ENCODE measurements around the gene CFAP73. TPM values are rescaled to one million over a fixed set of nuclear protein-coding genes. Genes with fewer than 3 reads are reported as not detected.
A peak's percentile ranks its signal among the peaks of the same experiment; 100 is the strongest.

CFAP73 gene
- polyA plus RNA-seq, 1 of the 3 experiments (the other 2 are of a cell fraction), result not detected

DNA sequence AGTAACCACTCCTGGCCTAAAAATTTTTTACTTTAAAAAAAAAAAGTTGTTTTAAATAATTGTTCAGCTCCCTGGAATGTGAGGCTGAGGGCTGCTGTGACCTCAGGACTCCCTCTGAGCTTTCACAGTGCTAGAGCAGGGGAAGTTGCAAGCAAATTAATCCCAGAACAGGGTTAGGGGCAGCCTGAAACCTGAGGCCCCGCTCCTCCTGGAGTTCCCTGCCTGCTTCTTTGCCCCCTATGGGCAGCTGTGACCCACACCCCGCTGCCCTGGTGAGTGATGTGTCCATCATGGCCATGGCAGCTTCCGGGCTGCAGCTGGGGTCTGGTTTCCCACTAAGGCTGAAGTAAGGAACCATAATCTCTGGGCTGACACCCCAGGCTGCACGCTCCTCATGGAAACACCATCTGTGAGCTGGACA, 45.5 kb downstream of the CFAP73 start:
- peaks cover 9 to 28% of the 10 kb centered on the region in 2 experiments; a peak in 3 of 4 replicates for H3K4me1 ChIP-seq (ENCODE audit: control insufficient read depth in 1 of 2, insufficient read depth in 2 of 2, low read depth in 1 of 2, low read length in 1 of 2)
- H3K9me3 ChIP-seq, result no peaks in the 10 kb centered on the region
- no peak overlapping the region for H3K4me3 ChIP-seq (ENCODE audit: low read depth in 2 of 2, low read length in 1 of 2)
- ChIA-PET CTCF (interaction anchor here (0.6 to 4.5 kb wide), 6 partner anchors 8 to 278 kb away, joined by 3 to 42 read pairs (median 4); partner anchors contain the start of genes PLBD2, RITA1 and SDSL), POLR2A (interaction anchor here (0.7 kb wide), 1 partner anchor 65 kb away, joined by 6 read pairs; no protein-coding TSS in a partner anchor)
- H2AFZ ChIP-seq (ENCODE audit: low read depth), result 0 out of 2 replicates have a peak overlapping the region, but pooled peaks have one; percentile 24
- H4K20me1 ChIP-seq (ENCODE audit: insufficient read depth), result no peaks in the 10 kb centered on the region
- H3F3A ChIP-seq (replicated peaks; ENCODE audit: insufficient read depth), result peaks cover 32% of the 10 kb centered on the region
- H3K79me2 ChIP-seq (ENCODE audit: insufficient read depth), result peaks cover 3% of the 10 kb centered on the region; the same call in 1 of the 2 replicates
- peak overlapping the region; percentile 71 for H3K4me2 ChIP-seq
- no peaks in the 10 kb centered on the region for H3K9me2 ChIP-seq
- TF ChIP-seq FOXJ3 (CRISPR knock-in tag; IDR thresholded peaks at IDR 0.05) (no peak), TEAD4 (IDR thresholded peaks at IDR 0.05; ENCODE audit: borderline replicate concordance, insufficient read depth) (0 out of 2 replicates have a peak, but pooled peaks have one; percentile 11), FOSL2 (IDR thresholded peaks at IDR 0.05; ENCODE audit: borderline replicate concordance, low read depth) (peak; percentile 33; the same call in 1 of the 2 replicates), PBX3 (IDR thresholded peaks at IDR 0.05) (peak; percentile 62), TCF12 (IDR thresholded peaks at IDR 0.05) (peak; percentile 71), NFIC (IDR thresholded peaks at IDR 0.05; ENCODE audit: borderline replicate concordance) (no peak; the same call in 1 of the 2 replicates), RXRA (IDR thresholded peaks at IDR 0.05; ENCODE audit: borderline replicate concordance, low read depth) (peak; percentile 48; the same call in 1 of the 2 replicates)
- TF ChIP-seq, protein P1, sequence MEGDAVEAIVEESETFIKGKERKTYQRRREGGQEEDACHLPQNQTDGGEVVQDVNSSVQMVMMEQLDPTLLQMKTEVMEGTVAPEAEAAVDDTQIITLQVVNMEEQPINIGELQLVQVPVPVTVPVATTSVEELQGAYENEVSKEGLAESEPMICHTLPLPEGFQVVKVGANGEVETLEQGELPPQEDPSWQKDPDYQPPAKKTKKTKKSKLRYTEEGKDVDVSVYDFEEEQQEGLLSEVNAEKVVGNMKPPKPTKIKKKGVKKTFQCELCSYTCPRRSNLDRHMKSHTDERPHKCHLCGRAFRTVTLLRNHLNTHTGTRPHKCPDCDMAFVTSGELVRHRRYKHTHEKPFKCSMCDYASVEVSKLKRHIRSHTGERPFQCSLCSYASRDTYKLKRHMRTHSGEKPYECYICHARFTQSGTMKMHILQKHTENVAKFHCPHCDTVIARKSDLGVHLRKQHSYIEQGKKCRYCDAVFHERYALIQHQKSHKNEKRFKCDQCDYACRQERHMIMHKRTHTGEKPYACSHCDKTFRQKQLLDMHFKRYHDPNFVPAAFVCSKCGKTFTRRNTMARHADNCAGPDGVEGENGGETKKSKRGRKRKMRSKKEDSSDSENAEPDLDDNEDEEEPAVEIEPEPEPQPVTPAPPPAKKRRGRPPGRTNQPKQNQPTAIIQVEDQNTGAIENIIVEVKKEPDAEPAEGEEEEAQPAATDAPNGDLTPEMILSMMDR (IDR thresholded peaks at IDR 0.05), result 0 out of 2 replicates have a peak, but pooled peaks have one; percentile 13
- peak overlapping the region; percentile 42; the same call in 1 of the 2 replicates for H3K9ac ChIP-seq
- peak; percentile 46 for DNase-seq
- H3K27ac ChIP-seq (ENCODE audit: low read depth in 2 of 2, low read length in 1 of 2), result peak overlapping the region; percentile 48 to 93
- WGBS (ENCODE audit: low lambda C conversion rate), result 50% methylated on average over 4 of the region's 4 CpGs
- no peaks in the 10 kb centered on the region for H3K27me3 ChIP-seq (ENCODE audit: insufficient read depth)
- peaks cover 8 to 9% of the 10 kb centered on the region in 2 experiments for H3K36me3 ChIP-seq (replicated peaks in 1 of 2; ENCODE audit: control insufficient read depth in 1 of 2, insufficient read depth in 2 of 2, low read length in 1 of 2)

DNA sequence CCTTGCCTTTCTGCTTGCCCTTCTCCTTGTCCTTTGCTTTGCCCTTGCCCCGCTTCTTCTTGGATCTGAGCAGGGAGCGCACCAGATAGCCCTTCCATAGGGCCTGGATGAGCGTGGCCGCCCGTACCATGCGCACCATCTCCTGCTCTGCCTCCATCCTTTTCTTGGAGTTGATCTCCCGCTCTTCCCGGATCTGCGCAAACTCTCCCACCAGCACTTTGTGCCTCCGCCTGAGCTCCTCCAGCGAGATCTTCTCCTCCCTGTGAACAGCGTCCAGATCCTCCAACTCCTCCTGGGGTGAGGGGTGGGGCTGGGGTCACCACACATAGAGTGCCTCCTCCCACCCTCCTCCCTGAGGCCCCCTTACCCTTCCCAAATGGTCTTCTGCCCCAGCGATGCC, 46.1 kb downstream of the CFAP73 start:
- Histone ChIP-seq H3K9ac (no peak overlapping the region), H3F3A (replicated peaks; ENCODE audit: insufficient read depth) (peaks cover 32% of the 10 kb centered on the region), H3K27ac (ENCODE audit: low read depth in 2 of 2, low read length in 1 of 2) (peak overlapping the region; percentile 48 to 93; a peak in 3 of 4 replicates), H3K4me1 (ENCODE audit: control insufficient read depth in 1 of 2, insufficient read depth in 2 of 2, low read depth in 1 of 2, low read length in 1 of 2) (peaks cover 9 to 28% of the 10 kb centered on the region in 2 experiments; a peak in 3 of 4 replicates), H3K79me2 (ENCODE audit: insufficient read depth) (peaks cover 3% of the 10 kb centered on the region; the same call in 1 of the 2 replicates), H2AFZ (ENCODE audit: low read depth) (no peak overlapping the region), H3K27me3 (ENCODE audit: insufficient read depth) (no peaks in the 10 kb centered on the region), H3K4me3 (ENCODE audit: low read depth in 2 of 2, low read length in 1 of 2) (no peak overlapping the region), H4K20me1 (ENCODE audit: insufficient read depth) (no peaks in the 10 kb centered on the region), H3K4me2 (0 out of 2 replicates have a peak overlapping the region, but pooled peaks have one; percentile 71), H3K9me3 (no peaks in the 10 kb centered on the region), H3K36me3 (replicated peaks in 1 of 2; ENCODE audit: control insufficient read depth in 1 of 2, insufficient read depth in 2 of 2, low read length in 1 of 2) (peaks cover 8 to 9% of the 10 kb centered on the region in 2 experiments), H3K9me2 (no peaks in the 10 kb centered on the region)
- ChIA-PET CTCF (interaction anchor here (0.8 to 4.5 kb wide), 6 partner anchors 10 to 278 kb away, joined by 3 to 42 read pairs (median 4); partner anchors contain the start of genes PLBD2, RITA1 and SDSL), POLR2A (no interaction called here)
- no peak for DNase-seq
- WGBS (ENCODE audit: low lambda C conversion rate), result 95% methylated on average over 13 of the region's 13 CpGs
- TF ChIP-seq, protein P2, sequence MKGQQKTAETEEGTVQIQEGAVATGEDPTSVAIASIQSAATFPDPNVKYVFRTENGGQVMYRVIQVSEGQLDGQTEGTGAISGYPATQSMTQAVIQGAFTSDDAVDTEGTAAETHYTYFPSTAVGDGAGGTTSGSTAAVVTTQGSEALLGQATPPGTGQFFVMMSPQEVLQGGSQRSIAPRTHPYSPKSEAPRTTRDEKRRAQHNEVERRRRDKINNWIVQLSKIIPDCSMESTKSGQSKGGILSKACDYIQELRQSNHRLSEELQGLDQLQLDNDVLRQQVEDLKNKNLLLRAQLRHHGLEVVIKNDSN (IDR thresholded peaks at IDR 0.05; ENCODE audit: borderline replicate concordance, low read depth), result no peak
- TF ChIP-seq GABPA (IDR thresholded peaks at IDR 0.05; ENCODE audit: low read depth), result no peak
- no peak for TF ChIP-seq ELF1 (IDR thresholded peaks at IDR 0.05)
- TF ChIP-seq SMC3 (IDR thresholded peaks at IDR 0.05; ENCODE audit: low read depth, low read length), result no peak
- no peak for TF ChIP-seq CHD2 (IDR thresholded peaks at IDR 0.05; ENCODE audit: low read length, partially characterized antibody)
- TF ChIP-seq, protein P1 (IDR thresholded peaks at IDR 0.05), result no peak
- TF ChIP-seq JUND (IDR thresholded peaks at IDR 0.05), result no peak
- TF ChIP-seq EZH2phosphoT487 (IDR thresholded peaks at IDR 0.05; ENCODE audit: borderline replicate concordance, low read depth), result no peak
- no peak for TF ChIP-seq TAF1 (IDR thresholded peaks at IDR 0.05; ENCODE audit: borderline replicate concordance, low read depth, low read length)
- TF ChIP-seq, protein P3, sequence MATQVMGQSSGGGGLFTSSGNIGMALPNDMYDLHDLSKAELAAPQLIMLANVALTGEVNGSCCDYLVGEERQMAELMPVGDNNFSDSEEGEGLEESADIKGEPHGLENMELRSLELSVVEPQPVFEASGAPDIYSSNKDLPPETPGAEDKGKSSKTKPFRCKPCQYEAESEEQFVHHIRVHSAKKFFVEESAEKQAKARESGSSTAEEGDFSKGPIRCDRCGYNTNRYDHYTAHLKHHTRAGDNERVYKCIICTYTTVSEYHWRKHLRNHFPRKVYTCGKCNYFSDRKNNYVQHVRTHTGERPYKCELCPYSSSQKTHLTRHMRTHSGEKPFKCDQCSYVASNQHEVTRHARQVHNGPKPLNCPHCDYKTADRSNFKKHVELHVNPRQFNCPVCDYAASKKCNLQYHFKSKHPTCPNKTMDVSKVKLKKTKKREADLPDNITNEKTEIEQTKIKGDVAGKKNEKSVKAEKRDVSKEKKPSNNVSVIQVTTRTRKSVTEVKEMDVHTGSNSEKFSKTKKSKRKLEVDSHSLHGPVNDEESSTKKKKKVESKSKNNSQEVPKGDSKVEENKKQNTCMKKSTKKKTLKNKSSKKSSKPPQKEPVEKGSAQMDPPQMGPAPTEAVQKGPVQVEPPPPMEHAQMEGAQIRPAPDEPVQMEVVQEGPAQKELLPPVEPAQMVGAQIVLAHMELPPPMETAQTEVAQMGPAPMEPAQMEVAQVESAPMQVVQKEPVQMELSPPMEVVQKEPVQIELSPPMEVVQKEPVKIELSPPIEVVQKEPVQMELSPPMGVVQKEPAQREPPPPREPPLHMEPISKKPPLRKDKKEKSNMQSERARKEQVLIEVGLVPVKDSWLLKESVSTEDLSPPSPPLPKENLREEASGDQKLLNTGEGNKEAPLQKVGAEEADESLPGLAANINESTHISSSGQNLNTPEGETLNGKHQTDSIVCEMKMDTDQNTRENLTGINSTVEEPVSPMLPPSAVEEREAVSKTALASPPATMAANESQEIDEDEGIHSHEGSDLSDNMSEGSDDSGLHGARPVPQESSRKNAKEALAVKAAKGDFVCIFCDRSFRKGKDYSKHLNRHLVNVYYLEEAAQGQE (IDR thresholded peaks at IDR 0.05; ENCODE audit: low read depth, low read length), result no peak

All from SK-N-SH (cell line).